IPS-18a (cell line): Measurements from ENCODE around the gene FAAP100.

Experiments
- H3K27ac ChIP-seq: one replicate; pipeline ENCODE4 v1.5.1; 2013; ENCODE audit warnings: low read length
- H3K27me3 ChIP-seq: one replicate; pipeline ENCODE4 v1.6.1; 2013; ENCODE audit warnings: mild to moderate bottlenecking, low read length; ENCODE audit not compliant: control insufficient read depth, insufficient read depth
- H3K36me3 ChIP-seq: one replicate; pipeline ENCODE4 v1.6.1; 2013; ENCODE audit warnings: low read depth, low read length; ENCODE audit not compliant: control insufficient read depth
- H3K4me1 ChIP-seq: one replicate; pipeline ENCODE4 v1.6.1; 2013; ENCODE audit warnings: low read depth, low read length; ENCODE audit not compliant: control insufficient read depth
- H3K4me3 ChIP-seq: one replicate; pipeline ENCODE4 v1.5.1; 2013; ENCODE audit warnings: low read length
- H3K9ac ChIP-seq: one replicate; pipeline ENCODE4 v1.6.1; 2013; ENCODE audit warnings: mild to moderate bottlenecking, low read length, moderate library complexity
- H3K9me3 ChIP-seq: one replicate; pipeline ENCODE4 v1.6.1; 2013; ENCODE audit warnings: low read depth, low read length; ENCODE audit not compliant: control insufficient read depth

The FAAP100 gene

GRCh38 chr17:81518113-81518784 lies 33.9 kb downstream of the FAAP100 start:
- no peak overlapping the region for H3K27ac ChIP-seq
- H3K9ac ChIP-seq = no peak overlapping the region
- peak overlapping the region; percentile 52 for H3K4me3 ChIP-seq
- no peaks in the 10 kb centered on the region for H3K9me3 ChIP-seq
- no peaks in the 10 kb centered on the region for H3K36me3 ChIP-seq
- H3K4me1 ChIP-seq = peaks cover 4% of the 10 kb centered on the region
- H3K27me3 ChIP-seq = peaks cover 61% of the 10 kb centered on the region

GRCh38 chr17:81517339-81518112 lies 34.6 kb downstream of the FAAP100 start:
- H3K36me3 ChIP-seq = no peaks in the 10 kb centered on the region
- H3K9ac ChIP-seq = no peak overlapping the region
- H3K4me1 ChIP-seq = peaks cover 4% of the 10 kb centered on the region
- H3K27ac ChIP-seq = no peak overlapping the region
- no peak overlapping the region for H3K4me3 ChIP-seq
- H3K27me3 ChIP-seq = peaks cover 53% of the 10 kb centered on the region
- H3K9me3 ChIP-seq = no peaks in the 10 kb centered on the region

- no peak overlapping the region for H3K9ac ChIP-seq
- H3K9me3 ChIP-seq = no peaks in the 10 kb centered on the region
- H3K27ac ChIP-seq = no peak overlapping the region
- peaks cover 48% of the 10 kb centered on the region for H3K27me3 ChIP-seq
- no peak overlapping the region for H3K4me3 ChIP-seq
- peaks cover 4% of the 10 kb centered on the region for H3K4me1 ChIP-seq
- no peaks in the 10 kb centered on the region for H3K36me3 ChIP-seq
These were observed 35.2 kb downstream of the FAAP100 start for GRCh38 chr17:81517009-81517338.

- H3K4me3 ChIP-seq = peak overlapping the region; percentile 85
- peaks cover 43% of the 10 kb centered on the region for H3K27me3 ChIP-seq
- no peak overlapping the region for H3K9ac ChIP-seq
- peaks cover 5% of the 10 kb centered on the region for H3K36me3 ChIP-seq
- H3K9me3 ChIP-seq = no peaks in the 10 kb centered on the region
- peaks cover 4% of the 10 kb centered on the region for H3K4me1 ChIP-seq
- no peak overlapping the region for H3K27ac ChIP-seq
These were observed 35.7 kb downstream of the FAAP100 start for GRCh38 chr17:81516439-81516838.

DNA sequence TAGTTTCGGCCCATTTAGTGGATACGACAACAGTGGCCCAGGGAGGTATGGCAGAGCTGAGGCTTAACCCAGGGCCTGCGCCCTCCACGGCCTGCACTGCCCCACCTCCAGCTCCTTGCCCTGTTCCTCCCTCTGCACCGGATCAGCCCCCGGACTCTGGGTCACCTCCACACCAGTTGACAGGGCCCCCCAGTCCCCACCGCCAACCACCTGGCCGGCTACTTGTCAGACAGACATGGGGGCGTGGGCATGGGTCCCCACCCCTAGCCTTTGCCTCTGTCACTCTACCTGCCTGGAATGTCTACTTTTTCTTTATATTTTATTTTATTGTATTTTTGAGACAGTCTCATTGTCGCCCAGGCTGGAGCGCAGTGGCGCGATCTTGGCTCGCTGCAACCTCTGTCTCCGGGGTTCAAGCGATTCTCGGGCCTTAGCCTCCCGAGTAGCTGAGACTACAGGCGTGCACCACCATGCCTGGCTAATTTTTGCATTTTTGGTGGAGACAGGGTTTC lies 36.6 kb downstream of the FAAP100 start:
- peaks cover 4% of the 10 kb centered on the region for H3K4me1 ChIP-seq
- peak overlapping the region; percentile 85 for H3K4me3 ChIP-seq
- H3K9me3 ChIP-seq = no peaks in the 10 kb centered on the region
- no peak overlapping the region for H3K27ac ChIP-seq
- H3K36me3 ChIP-seq = peaks cover 13% of the 10 kb centered on the region
- H3K27me3 ChIP-seq = peaks cover 34% of the 10 kb centered on the region
- peak overlapping the region; percentile 80 for H3K9ac ChIP-seq

DNA sequence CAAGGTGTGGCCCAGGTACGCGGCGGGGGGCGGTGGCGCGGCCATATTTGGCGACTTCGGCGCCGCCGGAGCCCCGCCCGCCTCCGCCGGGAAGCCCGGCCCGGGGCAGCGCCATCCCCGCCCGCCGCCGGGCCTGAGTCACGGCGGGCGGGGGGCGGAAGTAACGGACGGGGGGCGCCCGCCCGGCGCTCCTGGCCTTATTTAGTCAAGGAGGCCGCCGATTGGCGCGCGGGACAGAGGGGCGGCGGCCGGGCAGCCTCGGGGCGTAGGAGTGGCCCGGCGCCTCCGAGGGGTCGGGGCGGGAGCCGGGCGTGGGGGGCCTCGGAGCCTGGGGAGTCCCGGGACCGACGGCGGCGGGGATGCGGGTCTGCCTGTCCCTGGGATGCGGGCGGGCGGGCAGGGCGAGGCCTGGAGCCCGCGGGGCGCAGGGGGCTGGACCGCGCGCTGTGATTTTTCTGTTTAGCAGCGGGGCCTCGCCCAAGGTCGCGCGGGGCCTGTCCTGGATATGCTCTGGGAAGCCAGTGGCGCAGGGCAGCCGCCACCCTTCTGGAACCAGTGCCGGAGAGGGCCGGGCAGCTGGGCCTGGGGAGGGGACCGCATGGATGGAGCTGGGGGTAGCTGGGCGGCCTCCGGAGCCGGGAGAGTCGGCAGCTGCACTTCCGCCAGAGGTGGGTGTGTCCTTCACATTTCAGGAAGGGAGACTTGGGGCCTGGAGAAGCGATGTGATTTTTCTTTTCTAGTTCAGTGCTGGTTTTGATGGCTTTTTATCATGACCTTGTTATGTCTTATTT lies 37.2 kb downstream of the FAAP100 start:
- H3K9ac ChIP-seq = peak overlapping the region; percentile 80
- H3K27me3 ChIP-seq = peaks cover 28% of the 10 kb centered on the region
- H3K4me1 ChIP-seq = peaks cover 4% of the 10 kb centered on the region
- peak overlapping the region; percentile 85 for H3K4me3 ChIP-seq
- peaks cover 20% of the 10 kb centered on the region for H3K36me3 ChIP-seq
- H3K9me3 ChIP-seq = no peaks in the 10 kb centered on the region
- no peak overlapping the region for H3K27ac ChIP-seq

GRCh38 chr17:81514489-81514738 lies 37.7 kb downstream of the FAAP100 start:
- Histone ChIP-seq H3K9me3 (no peaks in the 10 kb centered on the region), H3K9ac (peak overlapping the region; percentile 74), H3K27me3 (peaks cover 22% of the 10 kb centered on the region), H3K4me3 (peak overlapping the region; percentile 66), H3K36me3 (peaks cover 25% of the 10 kb centered on the region), H3K27ac (peak overlapping the region; percentile 13), H3K4me1 (no peaks in the 10 kb centered on the region)

DNA sequence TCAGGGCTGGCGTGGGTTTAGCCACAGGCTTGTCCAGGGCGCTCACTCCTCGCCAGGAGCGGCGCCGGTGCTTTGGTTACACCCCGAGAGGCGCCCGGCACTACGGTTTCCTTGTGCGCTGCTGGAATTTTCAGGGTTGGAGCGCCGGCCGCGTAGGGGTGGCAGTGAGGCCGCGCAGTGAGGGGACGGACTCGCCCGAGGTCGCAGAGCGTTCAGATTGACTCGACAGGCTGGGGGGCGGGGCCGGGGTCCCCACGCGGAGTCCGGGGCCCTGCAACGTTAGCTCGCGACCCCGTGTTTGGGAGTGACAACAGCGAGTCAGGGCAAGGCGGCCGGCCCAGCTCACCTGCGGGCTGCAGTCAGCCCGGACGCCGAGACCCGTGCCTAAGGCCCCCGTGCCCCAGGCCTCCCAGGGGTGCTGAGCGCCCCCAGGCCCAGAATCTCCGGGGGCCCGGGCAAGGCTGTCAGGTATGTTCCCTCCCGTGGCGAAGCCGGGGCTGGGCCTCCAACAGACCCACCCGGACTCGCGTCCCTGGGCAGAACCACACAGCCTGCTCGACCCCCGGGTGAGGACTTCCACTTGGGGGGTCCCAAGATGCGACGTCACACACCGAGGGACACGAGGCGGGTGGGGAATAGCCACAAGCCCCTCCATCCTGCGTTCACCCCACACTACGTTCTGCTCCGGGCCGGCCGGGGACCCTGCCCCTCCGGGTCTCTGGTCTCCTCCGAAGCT lies 38.2 kb downstream of the FAAP100 start:
- no peaks in the 10 kb centered on the region for H3K4me1 ChIP-seq
- H3K36me3 ChIP-seq = peaks cover 29% of the 10 kb centered on the region
- H3K27me3 ChIP-seq = peaks cover 17% of the 10 kb centered on the region
- no peaks in the 10 kb centered on the region for H3K9me3 ChIP-seq
- peak overlapping the region; percentile 74 for H3K9ac ChIP-seq
- peak overlapping the region; percentile 66 for H3K4me3 ChIP-seq
- H3K27ac ChIP-seq = peak overlapping the region; percentile 63

DNA sequence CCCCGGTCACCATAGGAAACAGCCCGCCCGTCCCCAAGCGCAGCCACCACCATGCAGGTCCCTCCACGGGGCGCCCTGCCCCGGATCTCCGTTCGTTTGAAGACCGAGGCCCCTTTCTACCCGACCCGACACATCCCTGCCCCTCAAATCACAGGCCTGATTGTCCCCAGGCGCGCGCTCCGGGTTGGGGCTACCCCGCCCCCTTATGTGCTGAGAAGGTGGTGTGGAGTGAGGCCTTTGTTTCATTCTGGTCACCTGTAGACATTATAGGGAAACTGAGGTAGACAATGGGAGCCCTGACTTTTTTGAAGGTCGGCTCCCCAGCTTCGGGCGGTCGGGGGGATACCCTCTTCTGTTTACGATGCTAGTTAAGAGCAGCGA lies 38.8 kb downstream of the FAAP100 start:
- Histone ChIP-seq H3K4me1 (no peaks in the 10 kb centered on the region), H3K4me3 (peak overlapping the region; percentile 66), H3K27me3 (peaks cover 12% of the 10 kb centered on the region), H3K27ac (peak overlapping the region; percentile 63), H3K9ac (peak overlapping the region; percentile 74), H3K9me3 (no peaks in the 10 kb centered on the region), H3K36me3 (peaks cover 29% of the 10 kb centered on the region)

GRCh38 chr17:81512562-81513371 lies 39.4 kb downstream of the FAAP100 start, which contains the start of gene ACTG1:
Gene ACTG1 (minus strand): TSS chr17:81512799. CDS start chr17:81512354, 445 bp downstream.
- Histone ChIP-seq H3K4me3 (peak within 1 kb of the TSS; percentile 95), H3K27ac (peak within 1 kb of the TSS; percentile 63), H3K27me3 (peaks cover 6% of the 10 kb centered on the region), H3K4me1 (no peaks in the 10 kb centered on the region), H3K9me3 (no peaks in the 10 kb centered on the region), H3K36me3 (peaks cover 29% of the 10 kb centered on the region), H3K9ac (peak within 1 kb of the TSS; percentile 94)
